ENCODE data around the gene MGAT4A.
A peak's percentile ranks its signal among the peaks of the same experiment; 100 is the strongest.

The MGAT4A gene

GRCh38 chr2:98573426-98573825, 157.5 kb downstream of the MGAT4A start:
- no peak for DNase-seq (ENCODE audit: low read depth in 2 of 2)

GRCh38 chr2:98572676-98573075, 158.3 kb downstream of the MGAT4A start:
- DNase-seq (ENCODE audit: low read depth in 2 of 2), result no peak

GRCh38 chr2:98572211-98572610, 158.7 kb downstream of the MGAT4A start:
- DNase-seq (ENCODE audit: low read depth in 2 of 2), result no peak

- DNase-seq (ENCODE audit: low read depth in 2 of 2), result no peak
Measured at GRCh38 chr2:98571796-98572195, 159.1 kb downstream of the MGAT4A start.

- no peak for DNase-seq (ENCODE audit: low read depth in 2 of 2)
Measured at GRCh38 chr2:98571121-98571701, 159.7 kb downstream of the MGAT4A start.

- DNase-seq (ENCODE audit: low read depth in 2 of 2), result no peak
Measured at GRCh38 chr2:98570356-98570755, 160.6 kb downstream of the MGAT4A start.

- no peak for DNase-seq (ENCODE audit: low read depth in 2 of 2)
Measured at GRCh38 chr2:98569915-98570314, 161.0 kb downstream of the MGAT4A start.

- peak; percentile 70 to 83 for DNase-seq (ENCODE audit: low read depth in 2 of 2)
Measured at GRCh38 chr2:98569197-98569793, 161.6 kb downstream of the MGAT4A start.

Measured in stimulated activated CD4-positive, alpha-beta T cell treated with anti-CD3 and anti-CD28 coated beads, Interleukin-4, amount 100 ng/mL, for 48 hours (primary cell).